ENCODE measurements around the gene SPC25.

DNA sequence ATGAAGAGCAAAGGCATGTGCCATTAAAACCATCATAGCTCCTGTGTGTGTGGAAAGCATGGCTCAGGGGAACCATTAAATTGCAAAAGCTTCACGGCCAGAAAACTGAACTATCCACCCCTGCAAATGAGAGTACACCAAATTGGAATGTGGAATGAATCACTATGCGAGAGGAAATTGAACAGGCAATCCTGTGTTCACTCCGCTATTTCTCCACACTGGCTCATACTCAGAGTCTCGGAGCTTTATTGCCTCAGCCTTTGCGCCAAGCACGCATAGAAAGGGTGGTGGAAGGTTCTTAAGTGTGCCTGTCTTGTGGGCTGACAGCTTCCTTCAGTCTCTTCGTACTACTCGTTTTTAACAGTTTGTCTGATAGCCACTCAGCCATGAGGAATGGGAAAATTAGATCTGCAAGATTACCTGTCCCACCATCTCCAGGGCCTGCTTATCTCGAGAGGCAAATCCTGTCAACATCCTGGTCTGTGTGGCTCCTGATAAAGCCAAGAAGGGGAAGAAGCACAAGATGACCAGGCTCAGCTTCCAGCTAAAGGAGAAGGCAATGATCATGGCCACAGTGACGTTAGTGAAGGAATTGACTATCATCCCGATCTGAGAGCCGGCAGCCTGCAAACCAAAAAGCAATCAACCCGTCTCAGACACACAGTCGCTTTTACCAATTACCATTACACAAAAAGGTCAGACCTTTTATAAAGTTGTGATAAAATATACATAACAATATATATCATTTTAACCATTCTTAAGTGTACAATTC, 45.8 kb upstream of the SPC25 start:
- no peak for TF ChIP-seq EZH2 (IDR thresholded peaks at IDR 0.05)
- TF ChIP-seq CTCF (IDR thresholded peaks at IDR 0.05 in 2 of 3, conservative IDR thresholded peaks at IDR 0.05 in 1 of 3; ENCODE audit: borderline replicate concordance in 1 of 3, insufficient read depth in 1 of 3, low read depth in 2 of 3, low read length in 2 of 3): no peak
- TF ChIP-seq, protein P1, sequence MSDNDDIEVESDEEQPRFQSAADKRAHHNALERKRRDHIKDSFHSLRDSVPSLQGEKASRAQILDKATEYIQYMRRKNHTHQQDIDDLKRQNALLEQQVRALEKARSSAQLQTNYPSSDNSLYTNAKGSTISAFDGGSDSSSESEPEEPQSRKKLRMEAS (IDR thresholded peaks at IDR 0.05): no peak
- TF ChIP-seq SRF (IDR thresholded peaks at IDR 0.05; ENCODE audit: low read depth): no peak
- TF ChIP-seq ZNF274 (IDR thresholded peaks at IDR 0.05; ENCODE audit: low read depth, low read length): no peak
- TF ChIP-seq SP1 (IDR thresholded peaks at IDR 0.05; ENCODE audit: low read depth): no peak
- no peak for TF ChIP-seq POLR2A (IDR thresholded peaks at IDR 0.05; ENCODE audit: borderline replicate concordance, extremely low read depth, insufficient read depth, insufficient read length)
- TF ChIP-seq POLR2AphosphoS5 (IDR thresholded peaks at IDR 0.05; ENCODE audit: low read depth, low read length): no peak
- TF ChIP-seq CBX3 (IDR thresholded peaks at IDR 0.05; ENCODE audit: low read depth): no peak
- no peak for TF ChIP-seq EGR1 (IDR thresholded peaks at IDR 0.05; ENCODE audit: low read depth)
- TF ChIP-seq, protein P2, sequence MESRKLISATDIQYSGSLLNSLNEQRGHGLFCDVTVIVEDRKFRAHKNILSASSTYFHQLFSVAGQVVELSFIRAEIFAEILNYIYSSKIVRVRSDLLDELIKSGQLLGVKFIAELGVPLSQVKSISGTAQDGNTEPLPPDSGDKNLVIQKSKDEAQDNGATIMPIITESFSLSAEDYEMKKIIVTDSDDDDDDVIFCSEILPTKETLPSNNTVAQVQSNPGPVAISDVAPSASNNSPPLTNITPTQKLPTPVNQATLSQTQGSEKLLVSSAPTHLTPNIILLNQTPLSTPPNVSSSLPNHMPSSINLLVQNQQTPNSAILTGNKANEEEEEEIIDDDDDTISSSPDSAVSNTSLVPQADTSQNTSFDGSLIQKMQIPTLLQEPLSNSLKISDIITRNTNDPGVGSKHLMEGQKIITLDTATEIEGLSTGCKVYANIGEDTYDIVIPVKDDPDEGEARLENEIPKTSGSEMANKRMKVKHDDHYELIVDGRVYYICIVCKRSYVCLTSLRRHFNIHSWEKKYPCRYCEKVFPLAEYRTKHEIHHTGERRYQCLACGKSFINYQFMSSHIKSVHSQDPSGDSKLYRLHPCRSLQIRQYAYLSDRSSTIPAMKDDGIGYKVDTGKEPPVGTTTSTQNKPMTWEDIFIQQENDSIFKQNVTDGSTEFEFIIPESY (IDR thresholded peaks at IDR 0.05; ENCODE audit: extremely low read depth, insufficient replicate concordance, low read length): no peak

Data from HCT116 (cell line).